ENCODE measurements around the gene DCBLD2. TPM values are rescaled to one million over a fixed set of nuclear protein-coding genes. Genes with fewer than 3 reads are reported as not detected.
"Not testable (repeated sequence)": the region's sequence is repeated elsewhere in the genome, so short reads cannot be mapped to it uniquely, and the experiment has no call there.

DCBLD2 gene
- total RNA-seq, 1 donor from 2014 or later = 51.2 TPM

DNA sequence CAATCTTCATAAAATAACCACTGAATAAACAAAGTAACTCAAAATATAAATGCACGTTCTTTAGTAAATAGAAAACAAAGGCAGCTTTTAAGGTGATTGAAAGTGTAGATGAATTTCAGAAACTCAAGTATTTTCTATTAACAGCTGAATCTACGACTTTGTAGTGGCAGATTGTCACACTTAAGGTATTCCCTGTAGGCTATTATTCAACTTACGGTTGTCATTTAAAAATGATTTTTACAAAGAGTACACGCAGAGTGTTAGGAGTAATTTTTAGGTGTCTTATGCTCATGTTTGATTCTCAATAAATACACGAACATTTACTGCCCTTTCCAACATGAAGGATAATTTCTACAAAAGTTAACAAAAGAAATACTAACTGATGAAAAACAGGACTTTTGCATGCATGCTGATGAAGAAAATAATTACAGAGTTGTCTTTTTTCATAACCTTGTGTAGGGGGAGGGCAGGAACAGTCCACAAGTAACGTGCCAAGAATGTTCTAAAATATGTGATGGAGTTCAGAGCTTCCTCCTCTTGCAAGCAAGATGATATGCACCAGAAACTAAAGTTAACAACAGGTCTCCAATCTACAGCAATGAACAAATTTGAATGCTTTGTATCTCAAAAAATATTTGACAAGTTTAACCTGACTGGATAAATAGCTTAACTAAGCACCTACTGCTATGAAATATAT is 16.7 kb downstream of the DCBLD2 start:
- no peaks in the 10 kb centered on the region for H3K27me3 Mint-ChIP-seq
- TF ChIP-seq CTCF (conservative IDR thresholded peaks at IDR 0.05) = no peak
- H3K27ac Mint-ChIP-seq = no peak overlapping the region
- H3K36me3 Mint-ChIP-seq = peaks cover 13% of the 10 kb centered on the region
- no peak overlapping the region for H3K4me3 Mint-ChIP-seq
- H3K9me3 Mint-ChIP-seq = no peaks in the 10 kb centered on the region
- DNase-seq (ENCODE audit: extremely low spot score, unreplicated experiment) = no peak
- peaks cover 25% of the 10 kb centered on the region for H3K4me1 Mint-ChIP-seq (ENCODE audit: unreplicated experiment)

DNA sequence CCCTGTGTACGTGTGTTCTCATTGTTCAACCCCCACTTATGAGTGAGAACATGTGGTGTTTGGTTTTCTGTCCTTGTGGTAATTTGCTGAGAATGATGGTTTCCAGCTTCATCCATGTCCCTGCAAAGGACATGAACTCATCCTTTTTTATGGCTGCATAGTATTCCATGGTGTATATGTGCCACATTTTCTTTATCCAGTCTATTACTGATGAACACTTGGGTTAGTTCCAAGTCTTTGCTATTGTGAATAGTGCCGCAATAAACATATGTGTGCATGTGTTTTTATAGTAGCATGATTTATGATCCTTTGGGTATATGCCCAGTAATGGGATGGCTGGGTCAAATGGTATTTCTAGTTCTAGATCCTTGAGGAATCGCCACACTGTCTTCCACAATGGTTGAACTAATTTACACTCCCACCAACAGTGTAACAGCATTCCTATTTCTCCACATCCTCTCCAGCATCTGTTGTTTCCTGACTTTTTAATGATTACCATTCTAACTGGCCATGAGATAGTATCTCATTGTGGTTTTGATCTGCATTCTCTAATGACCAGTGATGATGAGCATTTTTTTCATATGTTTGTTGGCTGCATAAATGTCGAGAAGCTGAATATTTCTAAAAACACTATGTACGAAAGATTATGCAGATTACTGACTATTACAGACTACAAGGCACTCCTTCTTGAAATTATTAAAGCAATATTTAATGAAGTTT is 18.7 kb downstream of the DCBLD2 start:
- not testable (repeated sequence) for H3K9me3 Mint-ChIP-seq; DNase-seq (ENCODE audit: extremely low spot score, unreplicated experiment); H3K4me3 Mint-ChIP-seq; H3K27me3 Mint-ChIP-seq; H3K27ac Mint-ChIP-seq
- peaks cover 16% of the 10 kb centered on the region for H3K36me3 Mint-ChIP-seq
- H3K4me1 Mint-ChIP-seq (ENCODE audit: unreplicated experiment) = peaks cover 25% of the 10 kb centered on the region

- no peak for TF ChIP-seq CTCF (conservative IDR thresholded peaks at IDR 0.05)
- Mint-ChIP-seq H3K27me3 (no peaks in the 10 kb centered on the region), H3K27ac (no peak overlapping the region), H3K36me3 (peaks cover 47% of the 10 kb centered on the region), H3K4me3 (no peak overlapping the region), H3K9me3 (no peaks in the 10 kb centered on the region), H3K4me1 (ENCODE audit: unreplicated experiment) (no peaks in the 10 kb centered on the region)
- no peak for DNase-seq (ENCODE audit: extremely low spot score, unreplicated experiment)
These were observed 24.4 kb downstream of the DCBLD2 start for GRCh38 chr3:98877132-98877531.

GRCh38 chr3:98875535-98875934 is 26.0 kb downstream of the DCBLD2 start:
- Mint-ChIP-seq H3K27me3 (no peaks in the 10 kb centered on the region), H3K4me1 (ENCODE audit: unreplicated experiment) (no peaks in the 10 kb centered on the region), H3K9me3 (peaks cover 5% of the 10 kb centered on the region), H3K4me3 (no peak overlapping the region), H3K27ac (no peak overlapping the region), H3K36me3 (peaks cover 53% of the 10 kb centered on the region)
- TF ChIP-seq CTCF (conservative IDR thresholded peaks at IDR 0.05) = no peak
- DNase-seq (ENCODE audit: extremely low spot score, unreplicated experiment) = no peak

DNA sequence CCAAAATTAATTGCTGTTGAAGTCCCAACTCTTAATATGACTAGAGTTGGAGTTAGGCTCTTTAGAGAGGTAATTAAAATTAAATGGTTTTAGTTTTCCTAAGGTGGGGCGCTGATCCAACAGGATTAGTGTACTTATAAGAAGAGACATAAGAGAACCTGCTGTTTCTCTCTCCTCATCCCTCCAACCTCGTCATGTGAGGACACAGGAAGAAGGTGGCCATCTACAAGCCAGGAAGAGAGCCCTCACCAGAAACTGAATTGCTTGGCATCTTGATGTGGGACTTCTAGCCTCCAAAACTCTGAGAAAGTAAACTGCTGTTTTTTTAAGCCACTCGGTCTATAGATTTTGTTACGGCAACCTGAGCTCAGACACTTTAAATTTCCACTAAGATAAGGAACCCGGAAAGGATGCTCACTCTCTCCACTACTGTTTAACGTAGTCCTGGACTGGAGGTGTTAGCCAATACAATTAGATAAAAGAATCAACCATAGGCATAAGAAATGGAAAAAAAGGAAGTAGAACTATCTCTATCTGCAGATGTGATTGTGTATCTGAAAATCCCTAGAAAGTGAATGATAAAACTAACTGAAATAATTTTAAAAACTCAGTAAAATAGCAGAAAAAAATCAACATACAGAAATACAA is 26.8 kb downstream of the DCBLD2 start:
- peaks cover 6% of the 10 kb centered on the region for H3K9me3 Mint-ChIP-seq
- H3K36me3 Mint-ChIP-seq = peaks cover 53% of the 10 kb centered on the region
- no peak overlapping the region for H3K4me3 Mint-ChIP-seq
- no peak overlapping the region for H3K27ac Mint-ChIP-seq
- no peak for DNase-seq (ENCODE audit: extremely low spot score, unreplicated experiment)
- no peaks in the 10 kb centered on the region for H3K4me1 Mint-ChIP-seq (ENCODE audit: unreplicated experiment)
- TF ChIP-seq CTCF (conservative IDR thresholded peaks at IDR 0.05) = no peak
- no peaks in the 10 kb centered on the region for H3K27me3 Mint-ChIP-seq

GRCh38 chr3:98869391-98869790 is 32.1 kb downstream of the DCBLD2 start:
- Mint-ChIP-seq H3K27ac (no peak overlapping the region), H3K36me3 (peaks cover 59% of the 10 kb centered on the region), H3K27me3 (no peaks in the 10 kb centered on the region), H3K4me1 (ENCODE audit: unreplicated experiment) (no peaks in the 10 kb centered on the region), H3K9me3 (peaks cover 18% of the 10 kb centered on the region), H3K4me3 (no peak overlapping the region)
- no peak for TF ChIP-seq CTCF (conservative IDR thresholded peaks at IDR 0.05)
- DNase-seq (ENCODE audit: extremely low spot score, unreplicated experiment) = no peak

DNA sequence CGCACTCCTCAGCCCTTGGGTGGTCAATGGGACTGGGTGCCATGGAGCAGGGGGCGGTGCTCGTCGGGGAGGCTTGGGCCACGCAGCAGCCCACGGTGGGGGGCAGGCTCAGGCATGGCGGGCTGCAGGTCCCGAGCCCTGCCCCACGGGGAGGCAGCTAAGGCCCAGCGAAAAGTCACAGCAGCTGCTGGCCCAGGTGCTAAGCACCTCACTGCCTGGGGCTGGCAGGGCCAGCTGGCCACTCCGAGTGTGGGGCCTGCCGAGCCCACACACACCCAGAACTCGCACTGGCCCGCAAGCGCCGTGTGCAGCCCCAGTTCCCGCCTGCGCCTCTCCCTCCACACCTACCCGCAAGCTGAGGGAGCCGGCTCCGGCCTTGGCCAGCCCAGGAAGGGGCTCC is 43.5 kb downstream of the DCBLD2 start:
- peaks cover 23% of the 10 kb centered on the region for H3K9me3 Mint-ChIP-seq
- H3K4me3 Mint-ChIP-seq; H3K27ac Mint-ChIP-seq; DNase-seq (ENCODE audit: extremely low spot score, unreplicated experiment); H3K4me1 Mint-ChIP-seq (ENCODE audit: unreplicated experiment); H3K27me3 Mint-ChIP-seq: not testable (repeated sequence)
- peaks cover 58% of the 10 kb centered on the region for H3K36me3 Mint-ChIP-seq

DNA sequence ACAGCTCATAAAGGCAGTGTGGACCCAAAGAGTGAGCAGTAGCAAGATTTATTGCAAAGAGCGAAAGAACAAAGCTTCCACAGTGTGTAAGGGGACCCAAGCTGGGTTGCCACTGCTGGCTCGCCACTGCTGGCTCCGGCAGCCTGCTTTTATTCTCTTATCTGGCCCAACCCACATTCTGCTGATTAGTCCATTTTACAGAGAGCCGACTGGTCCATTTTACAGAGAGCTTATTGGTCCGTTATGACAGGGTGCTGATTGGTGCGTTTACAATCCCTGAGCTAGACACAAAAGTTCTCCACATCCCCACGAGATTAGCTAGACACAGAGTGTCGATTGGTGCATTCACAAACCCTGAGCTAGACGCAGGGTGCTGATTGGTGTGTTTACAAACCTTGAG is 44.2 kb downstream of the DCBLD2 start:
- DNase-seq (ENCODE audit: extremely low spot score, unreplicated experiment); H3K4me3 Mint-ChIP-seq; H3K4me1 Mint-ChIP-seq (ENCODE audit: unreplicated experiment); H3K27me3 Mint-ChIP-seq; H3K27ac Mint-ChIP-seq: not testable (repeated sequence)
- H3K9me3 Mint-ChIP-seq = peaks cover 23% of the 10 kb centered on the region
- H3K36me3 Mint-ChIP-seq = peaks cover 53% of the 10 kb centered on the region

All from type B pancreatic cell (in vitro differentiated cells).